SK-N-MC (cell line): ENCODE measurements around the gene PIK3CD.

Experiments used
- EZH2 ChIP-seq: fragments of 200-600 bp; sonication (generic); IDR thresholded peaks from one replicate; pipeline ENCODE4 v1.6.1; 2017; ENCODE audit warnings: antibody characterized with exemption
- POLR2AphosphoS5 ChIP-seq: IDR thresholded peaks from 2 replicates; pipeline ENCODE4 v1.6.1; 2012; ENCODE audit warnings: mild to moderate bottlenecking, low read depth, low read length, borderline replicate concordance

DNA sequence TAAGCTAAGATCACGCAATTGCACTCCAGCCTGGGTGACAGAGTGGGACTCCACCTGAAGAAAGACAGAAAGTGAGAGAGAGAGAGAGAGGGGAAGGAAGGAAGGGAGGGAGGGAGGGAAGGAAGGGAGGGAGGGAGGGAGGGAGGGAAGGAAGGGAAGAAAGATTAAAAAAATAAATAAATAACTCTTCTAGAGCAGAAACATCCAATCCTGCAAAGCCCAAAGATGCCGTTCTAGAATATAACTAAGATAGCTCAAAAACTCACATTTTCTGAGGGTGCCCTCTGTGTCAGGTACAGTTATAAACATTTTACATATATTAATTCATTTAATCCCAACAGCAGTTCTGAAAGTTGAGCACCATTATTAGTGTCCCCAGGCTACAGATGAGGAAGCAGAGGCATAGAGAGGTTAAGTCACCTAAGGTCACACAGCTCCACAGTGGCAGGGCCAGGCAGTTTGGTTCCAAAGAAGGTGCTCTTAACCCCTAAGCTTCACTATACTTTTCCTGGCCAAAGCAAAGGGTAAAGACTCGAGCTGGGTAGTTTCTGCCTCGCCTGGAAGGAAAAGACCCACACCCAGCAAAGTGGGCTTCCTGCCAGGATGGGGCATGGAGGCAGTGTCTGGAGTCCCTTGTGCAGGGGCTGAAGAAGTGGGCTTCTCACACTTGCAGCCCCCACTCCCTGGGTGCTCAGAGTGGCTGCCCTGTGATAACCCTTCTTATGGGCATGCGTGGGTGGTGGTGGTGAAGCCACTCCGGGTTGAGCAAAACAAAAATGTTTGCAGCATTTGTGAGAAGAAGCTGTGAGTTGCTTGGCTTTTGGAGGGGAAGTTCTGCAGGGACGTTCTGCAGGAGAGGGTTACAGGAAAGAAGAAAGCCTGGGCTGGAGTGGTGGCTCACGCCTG lies 7.9 kb upstream of the PIK3CD start:
- TF ChIP-seq POLR2AphosphoS5 = no peak
- TF ChIP-seq EZH2 = no peak
